Forelimb muscle (tissue), 1 donor: Measurements from ENCODE around the gene ZNF365. TPM values are rescaled to one million over a fixed set of nuclear protein-coding genes. Genes with fewer than 3 reads are reported as not detected.
"Not testable (repeated sequence)": the region's sequence is repeated elsewhere in the genome, so short reads cannot be mapped to it uniquely, and the experiment has no call there.

Experiments used
- DNase-seq: peaks from one replicate; pipeline ENCODE4 v3.0.0-alpha.2; 2013; ENCODE audit warnings: low read depth
- polyA plus RNA-seq: library from polyadenylated mRNA; unstranded; fragments of 120-200 nt; gene quantifications from one replicate; pipeline ENCODE4 v1.2.1, GENCODE V29; 2013; ENCODE audit not compliant: insufficient read length

The ZNF365 gene
- polyA plus RNA-seq, 1 donor: 0.11 TPM

DNA sequence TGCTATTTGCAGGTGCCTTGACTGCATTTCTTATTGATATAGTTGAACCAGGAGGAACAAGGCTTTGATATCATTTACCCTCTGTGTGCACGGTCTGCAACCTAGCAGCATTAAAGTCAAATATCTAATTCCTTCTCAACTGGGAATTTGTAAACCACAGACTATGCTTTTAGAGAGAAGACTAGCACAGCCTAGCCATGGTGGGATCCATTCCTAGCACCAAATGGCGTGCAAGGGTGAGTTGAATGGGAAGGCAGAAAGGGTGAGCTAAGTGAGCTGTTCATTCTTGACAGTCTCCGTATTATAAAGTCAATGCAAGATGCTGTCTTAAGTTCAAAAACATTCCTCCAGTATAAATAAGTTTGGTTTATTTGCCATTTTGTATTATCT lies 2.9 kb downstream of the ZNF365 start:
- no peak for DNase-seq

DNA sequence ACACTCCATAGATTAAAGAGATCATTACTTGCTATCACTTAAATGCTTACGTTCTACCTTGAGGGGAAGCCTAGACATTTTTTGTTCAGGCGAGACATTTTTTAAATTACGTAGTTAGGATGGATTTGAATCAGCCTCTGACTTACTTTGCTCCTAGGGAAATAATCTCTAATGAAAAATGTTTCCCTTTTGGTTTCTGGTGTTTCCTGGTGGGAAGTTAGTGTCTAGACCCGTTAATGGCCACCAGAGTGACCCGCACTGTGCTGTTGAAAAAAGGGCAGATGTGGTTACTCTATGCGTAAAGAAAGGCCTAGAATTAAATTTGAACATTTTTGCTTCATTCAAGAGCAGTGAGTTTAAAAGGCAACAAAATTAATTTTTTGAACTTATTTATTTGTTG lies 3.8 kb downstream of the ZNF365 start:
- DNase-seq: no peak

DNA sequence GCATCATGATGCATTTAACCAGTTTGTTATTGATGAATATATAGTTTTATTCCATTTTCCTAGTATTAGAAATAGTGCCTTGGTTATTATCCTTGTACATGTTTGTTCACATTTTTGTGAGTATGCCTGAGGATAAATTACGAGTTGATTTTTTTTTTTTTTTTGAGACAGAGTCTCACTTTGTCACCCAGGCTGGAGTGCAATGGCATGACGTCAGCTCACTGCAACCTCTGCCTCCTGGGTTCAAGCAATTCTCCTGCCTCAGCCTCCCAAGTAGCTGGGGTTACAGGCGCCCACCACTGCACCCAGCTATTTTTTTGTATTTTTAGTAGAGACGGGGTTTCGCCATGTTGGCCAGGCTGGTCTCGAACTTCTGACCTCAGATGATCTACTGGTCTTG lies 4.7 kb downstream of the ZNF365 start:
- DNase-seq: not testable (repeated sequence)

DNA sequence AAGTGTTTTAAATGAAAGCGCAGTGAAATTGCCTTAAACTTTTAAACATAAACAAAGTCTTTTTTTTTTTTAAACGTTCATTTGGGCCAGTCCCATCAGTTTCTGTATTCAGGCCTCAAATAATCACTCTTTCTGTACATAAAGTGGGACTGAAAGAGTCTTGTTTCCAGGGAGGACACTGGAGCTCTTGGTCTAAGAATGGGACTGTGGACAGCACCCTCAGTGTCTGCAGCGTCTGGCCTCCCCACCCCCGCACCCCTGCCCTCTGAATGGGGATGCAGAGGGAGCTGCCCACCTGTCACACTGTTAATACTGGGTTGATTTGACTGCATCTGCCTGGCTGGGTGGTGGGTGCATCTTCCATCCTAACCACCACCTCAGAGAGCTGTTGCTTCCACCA lies 5.2 kb downstream of the ZNF365 start:
- DNase-seq: no peak

DNA sequence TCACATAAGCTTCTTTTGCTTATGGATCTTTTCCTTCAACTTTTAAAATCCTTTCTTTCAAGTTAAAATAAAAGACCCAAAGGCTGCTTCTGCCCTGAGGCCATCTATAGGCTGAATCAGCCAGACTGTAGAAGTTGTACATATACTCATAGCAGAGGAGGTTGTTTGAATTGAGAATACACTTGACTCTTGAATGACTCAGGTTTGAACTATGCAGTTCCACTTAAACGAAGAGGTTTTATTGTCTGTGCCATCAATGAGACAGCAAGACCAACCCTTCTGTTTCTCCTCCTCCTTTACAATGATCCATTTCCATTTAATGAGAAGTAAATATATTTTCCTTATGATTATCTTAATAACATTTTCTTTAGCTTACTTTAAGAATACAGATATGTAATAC lies 5.8 kb downstream of the ZNF365 start:
- no peak for DNase-seq

DNA sequence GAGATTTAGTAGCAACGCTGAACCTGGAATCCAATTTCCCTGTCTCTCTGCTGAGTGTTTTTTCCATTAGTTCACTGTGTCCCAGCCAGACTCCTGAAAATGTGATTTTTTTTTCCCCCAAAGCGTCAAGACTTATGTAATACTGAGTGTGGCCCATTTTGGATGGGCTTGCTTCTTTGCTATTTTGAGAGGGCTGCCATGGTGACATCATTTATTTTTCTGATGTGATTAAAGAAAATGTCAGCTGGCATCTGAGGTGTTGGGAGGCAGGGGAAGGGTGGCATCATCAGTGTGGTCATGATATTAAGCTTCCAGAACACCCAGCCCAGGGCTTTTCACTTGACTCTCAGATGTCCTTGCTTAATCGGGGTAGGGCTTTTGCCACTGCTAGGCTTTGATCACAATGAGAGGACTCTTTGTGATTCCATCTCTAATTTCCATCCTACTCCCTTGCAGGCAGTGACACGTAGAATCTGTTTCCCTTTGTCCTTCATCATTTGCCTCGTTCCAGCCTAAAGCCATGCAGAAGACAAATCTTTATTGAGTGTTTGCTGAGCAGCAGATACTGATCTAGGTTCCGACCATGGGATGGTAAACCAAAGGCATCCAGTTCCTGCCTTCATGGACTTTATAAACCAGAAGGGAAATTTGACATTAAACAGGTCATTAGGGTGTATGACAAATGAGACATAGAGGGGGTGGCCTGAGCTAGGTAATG lies 7.4 kb downstream of the ZNF365 start:
- no peak for DNase-seq

DNA sequence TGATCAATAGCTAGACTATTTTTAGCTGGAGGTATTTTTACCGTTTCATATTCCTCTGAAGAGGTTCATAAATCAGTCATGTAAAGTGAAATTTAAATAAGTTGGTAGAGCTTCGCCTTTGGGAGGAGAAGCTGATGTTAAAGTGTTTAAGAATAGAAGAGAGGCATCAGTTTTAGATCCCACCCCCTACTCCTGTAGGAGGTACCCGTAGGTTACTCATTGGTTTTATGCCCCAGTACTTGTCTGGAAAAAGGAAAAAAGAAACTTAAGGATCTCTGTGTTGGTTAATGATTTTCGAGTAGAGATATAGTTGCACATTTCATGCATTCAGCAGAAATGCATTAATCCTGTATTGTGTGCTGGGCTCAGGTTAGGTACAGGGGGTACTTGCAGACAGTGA lies 8.7 kb downstream of the ZNF365 start:
- no peak for DNase-seq

DNA sequence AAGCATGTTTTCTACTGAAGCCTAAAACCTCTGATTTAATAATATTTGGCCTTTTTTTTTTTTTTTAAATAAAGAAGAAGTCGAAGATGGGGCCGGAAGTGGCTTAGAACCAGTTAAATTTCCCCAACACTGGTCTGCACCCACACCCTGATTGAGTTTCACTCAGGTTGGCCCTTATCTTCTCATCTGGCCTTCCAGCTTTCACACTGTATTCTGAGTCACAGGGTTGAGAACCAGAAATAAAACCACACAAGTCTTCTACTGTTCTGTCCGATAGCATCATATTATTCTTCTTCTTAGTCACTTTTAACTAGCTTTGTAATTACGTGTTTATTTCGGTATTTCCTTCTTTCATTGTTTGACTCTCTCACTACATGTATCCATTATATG lies 9.9 kb downstream of the ZNF365 start:
- no peak for DNase-seq

DNA sequence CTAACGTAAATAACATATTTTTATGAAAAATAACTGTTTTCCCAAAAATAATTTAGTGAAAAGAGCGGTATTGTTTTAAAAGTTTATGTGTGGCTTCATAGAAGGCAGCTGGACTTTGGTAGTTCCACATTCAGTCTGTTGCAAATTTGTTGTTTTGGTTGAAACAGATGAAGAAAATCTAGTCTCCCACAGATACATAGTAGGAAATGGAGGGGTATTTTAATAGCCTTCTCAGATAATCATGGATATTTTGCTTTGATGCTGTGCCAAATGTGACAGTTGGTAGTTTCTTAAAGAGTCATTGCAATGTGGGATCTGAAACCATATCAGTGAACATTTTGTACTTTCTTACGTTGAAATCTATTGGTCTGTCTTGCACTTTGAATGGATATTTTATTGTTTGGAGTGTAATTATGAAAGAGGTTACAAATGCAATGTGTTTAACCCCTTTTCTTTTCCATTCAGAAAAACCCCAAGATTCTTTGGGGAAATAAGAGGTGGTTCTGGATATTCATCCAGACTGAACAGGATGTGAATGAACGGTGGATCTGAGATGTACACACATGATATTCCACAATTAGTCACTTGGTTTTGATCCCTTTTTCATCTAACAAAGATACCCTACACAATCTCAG lies 10.4 kb downstream of the ZNF365 start:
- DNase-seq: no peak

DNA sequence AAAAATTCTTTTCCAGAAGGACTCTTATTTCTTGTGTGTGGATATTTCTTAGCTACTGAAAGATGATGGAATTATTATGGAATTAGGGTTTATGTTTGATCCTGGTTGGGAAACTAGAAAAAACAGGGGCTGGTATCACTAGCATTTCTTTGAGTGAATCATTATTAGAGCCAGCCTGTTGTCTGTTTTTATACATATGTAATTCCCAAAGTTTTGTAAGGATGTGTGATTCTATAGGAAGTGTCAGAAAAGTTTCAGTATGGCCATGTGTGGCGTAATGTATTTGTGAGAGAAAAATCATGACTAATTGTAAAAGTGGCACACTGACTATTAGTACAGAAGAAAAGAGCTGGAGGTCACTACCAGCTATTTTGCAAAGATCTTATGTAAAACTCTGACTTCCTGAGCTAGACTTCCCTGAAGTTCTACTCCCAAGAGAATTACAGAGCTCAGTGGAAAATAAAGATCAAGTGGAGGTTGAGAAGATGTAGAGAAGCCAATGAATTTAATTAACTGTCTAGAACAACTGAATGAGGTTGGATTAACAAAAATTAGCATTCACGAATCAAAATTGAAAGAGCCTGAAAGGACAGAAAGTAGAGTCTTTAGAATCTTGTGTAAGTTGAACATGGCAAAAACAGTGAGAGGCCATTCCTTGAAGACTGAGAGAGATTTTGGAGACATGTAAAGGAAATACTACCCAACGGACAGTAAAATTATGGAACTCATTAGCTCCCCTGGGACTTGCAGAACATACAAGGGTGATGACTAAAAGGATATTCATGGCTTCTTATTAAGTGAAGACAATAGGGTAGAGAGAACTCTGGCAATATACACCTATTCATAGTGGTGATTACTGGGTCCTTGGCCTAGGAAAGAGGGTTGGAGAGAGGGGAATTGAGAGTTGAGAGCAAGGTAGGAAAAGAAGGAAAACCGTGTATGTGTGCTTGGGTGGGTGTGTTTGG lies 12.5 kb downstream of the ZNF365 start:
- DNase-seq: no peak

DNA sequence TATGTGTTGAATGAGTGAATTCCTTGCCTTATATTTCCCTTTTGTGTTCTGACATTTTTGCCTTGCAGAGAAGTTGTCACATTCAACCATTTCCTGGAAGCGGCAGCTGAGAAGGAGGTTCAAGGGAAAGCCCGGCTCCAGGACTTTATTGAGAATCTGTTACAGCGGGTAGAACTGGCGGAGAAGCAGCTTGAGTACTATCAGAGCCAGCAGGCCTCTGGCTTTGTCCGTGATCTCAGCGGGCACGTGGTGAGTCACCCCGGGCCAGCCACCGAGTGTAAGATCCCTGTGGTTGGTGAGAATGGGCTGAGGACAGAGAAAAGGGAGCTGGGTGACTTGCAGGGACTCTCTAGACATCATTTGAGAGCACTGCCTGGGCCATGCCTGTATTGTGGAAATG lies 14.2 kb downstream of the ZNF365 start:
- no peak for DNase-seq

DNA sequence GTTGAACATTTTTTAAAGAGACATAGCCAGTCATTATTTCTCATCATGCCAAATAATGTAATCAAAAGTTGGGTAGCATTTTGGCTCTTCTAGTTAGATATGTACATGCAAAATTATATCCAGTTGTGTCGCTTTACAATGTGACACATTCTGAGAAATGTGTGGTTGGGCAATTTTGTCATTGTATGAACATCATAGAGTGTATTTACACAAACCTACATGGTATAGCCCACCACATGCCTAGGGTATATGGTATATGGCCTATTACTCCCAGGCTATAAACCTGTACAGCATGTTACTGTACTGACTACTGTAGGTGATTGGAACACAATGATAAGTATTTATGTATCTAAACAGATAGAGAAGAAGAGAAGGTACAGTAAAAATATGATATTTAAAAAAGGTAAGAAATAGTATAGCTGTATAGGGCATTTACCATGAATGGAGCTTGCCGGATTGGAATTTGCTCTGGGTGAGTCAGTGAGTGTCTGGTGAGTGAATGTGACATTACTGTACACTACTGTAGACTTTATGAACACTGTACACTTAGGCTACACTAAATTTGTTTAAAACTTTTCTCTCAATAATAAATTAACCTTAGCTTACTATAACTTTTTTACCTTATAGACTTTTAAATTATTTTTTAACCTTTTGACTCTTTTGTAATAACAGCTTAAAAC lies 16.5 kb downstream of the ZNF365 start:
- DNase-seq: no peak

DNA sequence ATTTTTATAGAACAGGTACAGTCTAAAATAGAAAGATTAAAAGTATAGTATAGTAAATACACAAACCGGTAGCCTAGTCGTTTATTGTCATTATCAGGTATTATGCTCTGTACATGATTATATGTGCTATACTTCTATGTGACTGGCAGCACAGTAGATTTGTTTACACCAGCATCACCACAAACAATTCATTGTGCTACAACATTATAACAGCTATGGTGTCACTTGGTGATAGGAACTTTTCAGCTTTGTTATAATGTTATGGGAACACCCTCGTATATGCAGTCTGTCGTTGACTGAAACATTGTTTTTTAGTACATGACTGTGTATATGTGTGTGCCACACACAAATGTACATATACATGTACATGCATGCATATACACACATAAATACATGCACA lies 19.1 kb downstream of the ZNF365 start:
- DNase-seq: no peak

DNA sequence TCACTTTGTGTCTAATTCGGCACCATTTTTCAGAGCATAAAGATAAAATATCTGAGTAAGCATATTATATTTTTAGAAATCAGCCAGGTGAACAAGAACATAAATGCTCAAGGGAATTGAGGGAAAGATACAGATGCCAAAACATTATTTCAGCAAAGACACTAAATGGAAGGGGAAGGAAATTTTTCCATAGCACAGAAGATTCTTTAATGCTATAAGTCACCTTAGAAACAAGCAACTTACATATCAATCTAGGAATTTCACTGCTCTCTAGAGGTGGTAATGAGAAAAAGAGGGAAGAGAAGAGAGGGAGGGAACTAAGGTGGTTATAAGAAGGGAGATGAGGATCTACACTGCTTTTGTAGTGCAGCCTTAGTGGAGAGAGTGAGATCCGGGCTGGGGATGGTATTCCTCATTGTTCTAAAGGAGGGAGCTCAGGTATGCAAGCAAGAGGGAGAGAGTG lies 20.4 kb downstream of the ZNF365 start:
- DNase-seq: no peak

DNA sequence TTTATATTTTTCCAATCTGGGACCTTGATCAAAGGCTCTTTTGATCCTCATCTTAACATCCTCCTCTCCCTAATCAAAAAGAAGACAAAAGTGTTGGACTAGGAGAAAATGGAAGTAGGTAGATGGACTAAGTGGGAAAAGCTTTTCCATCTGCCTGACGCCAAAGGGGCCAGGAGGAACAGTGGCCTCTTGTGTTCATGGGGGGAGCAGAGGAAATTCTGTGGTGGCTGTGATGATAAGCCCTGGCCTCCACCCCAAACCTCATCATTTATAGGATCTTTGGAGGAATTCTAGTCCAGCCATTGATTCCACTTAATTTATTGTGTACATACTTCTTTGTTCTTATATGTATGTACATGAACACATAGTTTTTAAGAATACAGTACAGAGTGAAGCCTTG lies 21.7 kb downstream of the ZNF365 start:
- no peak for DNase-seq

DNA sequence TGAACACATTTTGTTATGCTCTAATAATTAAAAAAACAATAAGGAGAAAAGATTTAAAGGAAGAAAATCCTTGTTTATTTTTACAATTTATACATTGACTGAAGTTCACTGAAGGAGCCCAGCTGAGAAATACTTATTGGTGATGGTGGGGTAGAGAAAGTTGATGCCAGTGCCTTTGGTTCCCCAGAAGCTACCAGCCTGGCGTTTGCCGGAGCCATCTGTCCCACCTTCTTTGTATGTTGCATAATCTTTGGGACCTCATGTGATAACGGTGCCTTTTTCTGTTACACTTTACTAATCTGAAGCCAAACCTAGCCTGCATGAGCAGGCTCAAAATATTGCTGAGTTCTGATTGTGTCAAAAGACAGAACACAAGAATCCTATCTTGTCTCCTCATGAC lies 22.7 kb downstream of the ZNF365 start:
- DNase-seq: no peak

DNA sequence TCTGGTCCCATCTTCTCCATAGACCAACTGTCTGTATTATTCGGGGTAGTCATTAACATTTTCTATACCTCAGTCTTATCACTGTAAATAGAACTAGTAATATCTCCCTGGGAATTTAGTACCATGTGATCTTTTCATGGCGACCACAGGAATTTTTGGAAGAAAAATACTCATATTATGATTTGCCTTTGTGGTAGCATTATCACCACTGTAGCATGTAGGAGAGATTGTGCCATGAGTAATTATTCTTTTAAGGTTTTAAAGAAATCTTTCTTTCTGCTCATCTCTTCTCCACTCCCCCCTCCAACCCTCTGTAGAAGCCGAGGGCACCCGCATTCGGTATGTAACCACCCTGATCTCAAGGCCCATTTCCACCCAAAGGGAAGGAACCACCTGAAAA lies 25.0 kb downstream of the ZNF365 start:
- DNase-seq: no peak

DNA sequence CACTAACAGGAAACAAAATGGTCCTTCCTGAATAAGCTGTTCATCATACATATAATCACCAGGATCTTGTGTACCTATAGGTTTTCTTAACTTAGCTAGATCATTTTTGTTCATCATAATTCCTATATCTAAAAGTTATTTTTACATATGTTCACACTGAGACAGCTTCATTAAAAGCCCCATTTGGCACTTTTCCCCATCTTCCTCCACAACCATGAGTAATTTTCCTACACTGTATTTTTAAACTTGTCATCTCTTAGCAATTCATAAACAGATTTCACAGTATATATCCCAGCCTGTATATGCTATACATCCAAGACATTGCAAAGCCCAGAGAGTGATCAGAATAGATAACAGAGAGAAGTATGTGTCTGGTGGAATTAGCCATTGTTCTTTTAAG lies 28.3 kb downstream of the ZNF365 start:
- DNase-seq: no peak

DNA sequence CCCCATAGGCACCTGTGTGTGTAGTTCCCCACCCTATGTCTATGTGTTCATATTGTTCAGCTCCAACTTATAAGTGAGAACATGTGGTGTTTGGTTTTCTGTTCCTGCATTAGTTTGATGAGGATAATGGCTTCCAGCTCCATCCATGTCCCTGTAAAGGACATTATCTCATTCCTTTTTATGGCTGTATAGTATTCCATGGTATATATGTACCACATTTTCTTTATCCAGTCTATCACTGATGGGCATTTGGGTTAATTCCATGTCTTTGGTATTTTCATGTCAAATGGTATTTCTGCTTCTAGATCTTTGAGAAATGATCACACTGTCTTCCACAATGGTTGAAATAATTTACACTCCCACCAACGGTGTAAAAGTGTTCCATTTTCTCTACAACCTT lies 36.4 kb downstream of the ZNF365 start:
- DNase-seq: not testable (repeated sequence)

DNA sequence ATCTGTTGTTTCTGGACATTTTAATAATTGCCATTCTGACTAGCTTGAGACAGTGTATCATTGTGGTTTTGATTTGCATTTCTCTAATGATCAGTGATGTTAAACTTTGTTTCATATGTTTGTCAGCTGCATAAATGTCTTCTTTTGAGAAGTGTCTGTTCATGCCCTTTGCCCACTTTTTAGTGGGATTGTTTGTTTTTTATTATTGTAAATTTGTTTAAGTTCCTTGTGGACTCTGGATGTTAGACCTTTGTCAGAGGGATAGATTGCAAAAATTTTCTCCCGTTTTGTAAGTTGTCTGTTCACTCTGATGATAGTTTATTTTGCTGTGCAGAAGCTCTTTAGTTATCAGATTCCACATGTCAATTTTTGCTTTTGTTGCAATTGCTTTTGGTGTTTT lies 36.8 kb downstream of the ZNF365 start:
- not testable (repeated sequence) for DNase-seq

DNA sequence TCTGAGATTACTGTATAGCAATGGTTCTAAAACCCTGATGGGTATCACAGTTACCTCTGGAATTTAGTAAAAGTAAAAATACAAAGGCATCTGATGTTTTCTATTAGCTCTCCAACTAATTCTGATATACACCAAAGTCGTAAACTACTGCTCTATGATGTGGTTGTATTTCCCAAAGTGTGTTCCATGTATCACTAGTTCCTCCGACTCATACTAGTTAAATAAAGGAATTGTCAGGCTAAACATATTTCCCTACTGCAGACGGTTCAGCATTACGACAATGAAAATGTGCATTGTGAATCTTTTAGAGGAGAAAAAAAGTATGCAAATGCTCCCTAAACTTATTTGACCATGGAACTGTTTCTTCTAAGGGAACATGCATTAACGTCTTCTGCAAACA lies 38.9 kb downstream of the ZNF365 start:
- DNase-seq: no peak

DNA sequence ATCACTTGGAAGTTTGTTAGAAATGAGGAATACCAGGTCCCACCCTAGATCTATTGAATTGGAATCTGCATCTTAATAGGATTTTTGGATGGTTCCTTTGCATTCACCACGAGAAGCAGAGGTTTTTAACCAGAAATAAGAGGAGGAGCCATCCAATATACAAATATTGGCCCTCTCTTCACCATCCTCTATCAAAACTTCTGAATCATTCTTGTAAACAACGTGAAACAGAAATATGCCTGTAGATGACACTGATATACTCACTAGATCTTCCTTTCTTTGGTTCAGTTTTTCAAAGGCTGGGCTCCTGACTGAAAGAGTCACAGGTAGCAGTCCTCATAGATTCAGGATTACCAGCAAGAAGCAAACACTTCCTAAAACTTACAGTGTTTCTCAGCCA lies 39.5 kb downstream of the ZNF365 start:
- no peak for DNase-seq
